HG03558 (cell line): ENCODE results near the gene SRP72.
"Not testable (repeated sequence)": the region's sequence is repeated elsewhere in the genome, so short reads cannot be mapped to it uniquely, and the experiment has no call there.

ENCODE experiments used
- ATAC-seq: cut with Tn5 transposase; IDR thresholded peaks from one replicate; pipeline ENCODE4 v1.9.1; 2021; ENCODE audit warnings: moderate number of reproducible peaks; ENCODE audit not compliant: unreplicated experiment; ENCODE audit errors: extremely low read depth

Gene SRP72

GRCh38 chr4:56467284-56468096, at the start of gene SRP72:
SRP72 (plus strand) TSS chr4:56467617; CDS start chr4:56467636, 19 bp downstream.
- ATAC-seq, result peak; percentile 63

GRCh38 chr4:56424176-56424575, 43.2 kb upstream of the SRP72 start:
- no peak for ATAC-seq

GRCh38 chr4:56424697-56425514, 42.5 kb upstream of the SRP72 start:
- no peak for ATAC-seq

GRCh38 chr4:56425518-56425917, 41.9 kb upstream of the SRP72 start:
- ATAC-seq, result no peak

- peak; percentile 74 for ATAC-seq
Observed at GRCh38 chr4:56426273-56426672, 41.1 kb upstream of the SRP72 start.

- ATAC-seq, result no peak
Observed at GRCh38 chr4:56427179-56427578, 40.2 kb upstream of the SRP72 start.

GRCh38 chr4:56430203-56430602, 37.2 kb upstream of the SRP72 start:
- ATAC-seq, result no peak

GRCh38 chr4:56433280-56433679, 34.1 kb upstream of the SRP72 start:
- ATAC-seq, result no peak

- ATAC-seq, result no peak
Observed at GRCh38 chr4:56434599-56435139, 32.7 kb upstream of the SRP72 start.

- ATAC-seq, result peak; percentile 40
Observed at GRCh38 chr4:56435140-56435926, 32.1 kb upstream of the SRP72 start, which contains the start of gene PPAT. PPAT (minus strand) TSS chr4:56435615; CDS start chr4:56435477, 138 bp downstream.

GRCh38 chr4:56438766-56439165, 28.7 kb upstream of the SRP72 start:
- no peak for ATAC-seq

- no peak for ATAC-seq
Observed at GRCh38 chr4:56440983-56441382, 26.4 kb upstream of the SRP72 start.

- ATAC-seq, result no peak
Observed at GRCh38 chr4:56444719-56445118, 22.7 kb upstream of the SRP72 start.

GRCh38 chr4:56445699-56446098, 21.7 kb upstream of the SRP72 start:
- no peak for ATAC-seq

GRCh38 chr4:56448301-56448700, 19.1 kb upstream of the SRP72 start:
- ATAC-seq, result no peak

- ATAC-seq, result not testable (repeated sequence)
Observed at GRCh38 chr4:56449475-56449874, 17.9 kb upstream of the SRP72 start.

- no peak for ATAC-seq
Observed at GRCh38 chr4:56450342-56450741, 17.1 kb upstream of the SRP72 start.

GRCh38 chr4:56460085-56460484, 7.3 kb upstream of the SRP72 start:
- no peak for ATAC-seq

- no peak for ATAC-seq
Observed at GRCh38 chr4:56462157-56462556, 5.3 kb upstream of the SRP72 start.

GRCh38 chr4:56463711-56464110, 3.7 kb upstream of the SRP72 start:
- ATAC-seq, result no peak
